BJ (cell line): Measurements from ENCODE around the gene PITPNC1. TPM values are rescaled to one million over a fixed set of nuclear protein-coding genes. Genes with fewer than 3 reads are reported as not detected.

Experiments
- CTCF ChIA-PET: fragments of 350-600 bp; formaldehyde crosslinking; extraction: SDS; loops from one replicate; lab custom pipeline; 2021; ENCODE audit warnings: antibody characterized with exemption, inconsistent platforms; lab: Yijun Ruan, JAX
- POLR2A ChIA-PET: fragments of 300-600 bp; sonication (Branson Sonifier 250); formaldehyde crosslinking; extraction: SDS; loops from one replicate; lab custom pipeline; 2021; ENCODE audit warnings: antibody characterized with exemption; lab: Charles Lee
- DNase-seq: peaks from one replicate; pipeline ENCODE4 v3.0.0-alpha.2; 2011; ENCODE audit warnings: low read depth
- H3K27me3 ChIP-seq: 2 replicates; pipeline ENCODE4 v1.6.0; 2011; ENCODE audit warnings: low read length; ENCODE audit not compliant: control insufficient read depth, insufficient read depth
- H3K36me3 ChIP-seq: 2 replicates; pipeline ENCODE4 v1.5.1; 2011; ENCODE audit warnings: low read length; ENCODE audit not compliant: control insufficient read depth, insufficient read depth
- H3K4me3 ChIP-seq: 2 replicates; pipeline ENCODE4 v1.5.1; 2011; ENCODE audit warnings: low read depth, mild to moderate bottlenecking, control low read depth, low read length
- polyA plus RNA-seq: library from polyadenylated mRNA; depleted of rRNA; stranded (reverse); fragments of >200 nt; gene quantifications from 2 replicates; pipeline ENCODE4 v1.2.3, GENCODE V29; 2011
- TF ChIP-seq, protein P1 (sequence below): IDR thresholded peaks from 2 replicates; pipeline ENCODE4 v1.5.1; 2011; ENCODE audit warnings: low read depth, mild to moderate bottlenecking, control low read depth, inconsistent platforms, low read length, moderate library complexity; ENCODE audit not compliant: insufficient read depth

Gene PITPNC1
- polyA plus RNA-seq, 1 experiment = 4.6 TPM

GRCh38 chr17:67343237-67343636 is 33.8 kb upstream of the PITPNC1 start:
- POLR2A ChIA-PET = no interaction called here
- TF ChIP-seq, protein P1, sequence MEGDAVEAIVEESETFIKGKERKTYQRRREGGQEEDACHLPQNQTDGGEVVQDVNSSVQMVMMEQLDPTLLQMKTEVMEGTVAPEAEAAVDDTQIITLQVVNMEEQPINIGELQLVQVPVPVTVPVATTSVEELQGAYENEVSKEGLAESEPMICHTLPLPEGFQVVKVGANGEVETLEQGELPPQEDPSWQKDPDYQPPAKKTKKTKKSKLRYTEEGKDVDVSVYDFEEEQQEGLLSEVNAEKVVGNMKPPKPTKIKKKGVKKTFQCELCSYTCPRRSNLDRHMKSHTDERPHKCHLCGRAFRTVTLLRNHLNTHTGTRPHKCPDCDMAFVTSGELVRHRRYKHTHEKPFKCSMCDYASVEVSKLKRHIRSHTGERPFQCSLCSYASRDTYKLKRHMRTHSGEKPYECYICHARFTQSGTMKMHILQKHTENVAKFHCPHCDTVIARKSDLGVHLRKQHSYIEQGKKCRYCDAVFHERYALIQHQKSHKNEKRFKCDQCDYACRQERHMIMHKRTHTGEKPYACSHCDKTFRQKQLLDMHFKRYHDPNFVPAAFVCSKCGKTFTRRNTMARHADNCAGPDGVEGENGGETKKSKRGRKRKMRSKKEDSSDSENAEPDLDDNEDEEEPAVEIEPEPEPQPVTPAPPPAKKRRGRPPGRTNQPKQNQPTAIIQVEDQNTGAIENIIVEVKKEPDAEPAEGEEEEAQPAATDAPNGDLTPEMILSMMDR = no peak
- Histone ChIP-seq H3K4me3 (no peak overlapping the region), H3K36me3 (peaks cover 2% of the 10 kb centered on the region), H3K27me3 (no peaks in the 10 kb centered on the region)
- no peak for DNase-seq
- CTCF ChIA-PET = interaction anchor here (1.1 kb wide), 1 partner anchor 16 kb away, joined by 3 read pairs; no protein-coding TSS in a partner anchor

GRCh38 chr17:67347826-67348225 is 29.3 kb upstream of the PITPNC1 start:
- no peak overlapping the region for H3K4me3 ChIP-seq
- no peaks in the 10 kb centered on the region for H3K27me3 ChIP-seq
- TF ChIP-seq, protein P1 = no peak
- no peak for DNase-seq
- peaks cover 9% of the 10 kb centered on the region for H3K36me3 ChIP-seq
- ChIA-PET CTCF (no interaction called here), POLR2A (no interaction called here)

DNA sequence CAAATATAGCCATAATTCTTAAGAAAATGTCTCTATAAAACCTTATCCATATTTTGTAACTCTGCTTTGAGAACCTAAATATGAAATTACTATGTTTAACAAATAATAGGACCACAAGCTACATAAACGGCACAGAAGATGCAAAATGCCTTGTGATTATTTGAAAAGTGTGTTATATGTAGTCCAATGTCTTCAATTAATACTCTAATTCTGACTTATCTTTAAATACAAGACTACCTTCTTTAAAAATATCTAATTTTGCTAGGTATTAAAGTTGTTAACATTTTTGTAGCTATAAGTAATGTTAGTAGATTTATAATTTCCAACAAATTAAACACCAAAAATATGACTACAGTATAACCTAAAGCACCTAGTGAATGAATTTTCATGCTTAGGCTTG is 27.7 kb upstream of the PITPNC1 start:
- POLR2A ChIA-PET = no interaction called here

DNA sequence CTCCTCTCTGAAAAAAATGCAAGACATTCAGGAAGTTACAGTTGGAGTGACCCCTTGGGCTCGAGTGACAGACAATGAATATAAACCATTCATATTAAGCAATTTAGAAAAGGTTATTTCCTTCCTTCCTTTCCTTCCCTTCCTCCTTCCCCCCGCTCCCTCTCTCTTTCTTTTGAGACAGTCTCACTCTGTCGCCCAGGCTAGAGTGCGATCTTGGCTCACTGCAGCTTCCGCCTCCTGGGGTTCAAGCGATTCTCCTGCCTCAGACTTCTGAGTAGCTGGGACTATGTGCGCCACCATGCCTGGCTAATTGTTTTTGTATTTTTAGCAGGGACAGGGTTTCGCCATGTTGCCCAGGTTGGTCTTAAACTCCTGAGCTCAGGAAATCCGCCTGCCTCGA is 23.9 kb upstream of the PITPNC1 start:
- TF ChIP-seq, protein P1 = no peak
- POLR2A ChIA-PET = interaction anchor here (0.6 kb wide), 1 partner anchor 8 kb away, joined by 4 read pairs; no protein-coding TSS in a partner anchor
- CTCF ChIA-PET = interaction anchor here (0.7 to 2.8 kb wide), 2 partner anchors 13 to 22 kb away, joined by 3 to 9 read pairs; no protein-coding TSS in a partner anchor
- Histone ChIP-seq H3K4me3 (no peak overlapping the region), H3K27me3 (no peaks in the 10 kb centered on the region), H3K36me3 (peaks cover 11% of the 10 kb centered on the region)
- DNase-seq = no peak

More for the DNA sequence above, 27.7 kb upstream of the PITPNC1 start:
- no peak overlapping the region for H3K4me3 ChIP-seq
- CTCF ChIA-PET = interaction anchor here (1.1 kb wide), 1 partner anchor 9 kb away, joined by 3 read pairs; no protein-coding TSS in a partner anchor
- no peak for DNase-seq
- TF ChIP-seq, protein P1 = no peak
- peaks cover 11% of the 10 kb centered on the region for H3K36me3 ChIP-seq
- no peaks in the 10 kb centered on the region for H3K27me3 ChIP-seq

DNA sequence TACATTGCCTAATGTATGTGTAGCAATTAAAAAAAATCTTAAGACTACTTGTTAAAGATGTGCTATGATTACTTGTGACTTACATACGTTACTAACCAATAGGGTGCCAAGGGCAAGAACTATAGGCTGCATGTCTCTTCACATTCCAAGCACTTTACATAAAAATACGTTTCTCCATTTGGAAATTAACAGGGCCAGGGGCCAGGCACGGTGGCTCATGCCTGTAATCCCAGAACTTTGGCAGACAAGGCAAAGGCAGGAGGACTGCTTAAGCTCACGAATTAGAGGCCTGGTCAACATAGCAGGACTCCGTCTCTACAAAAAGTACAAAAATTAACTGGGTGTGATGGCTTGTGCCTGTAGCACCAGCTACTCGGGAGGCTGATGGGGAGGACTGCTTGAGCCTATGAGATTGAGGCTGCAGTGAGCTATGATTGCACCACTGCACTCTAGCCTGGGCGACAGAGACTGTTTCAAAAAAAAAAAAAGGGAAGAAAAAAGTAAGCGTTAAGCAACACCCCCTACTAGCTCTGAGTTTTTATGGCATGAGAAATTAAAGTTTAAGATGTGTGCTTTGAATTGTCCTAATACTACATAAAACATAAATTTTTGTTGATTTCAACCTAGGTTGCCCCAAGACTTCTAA is 23.0 kb upstream of the PITPNC1 start:
- TF ChIP-seq, protein P1 = no peak
- Histone ChIP-seq H3K36me3 (peaks cover 9% of the 10 kb centered on the region), H3K27me3 (no peaks in the 10 kb centered on the region), H3K4me3 (no peak overlapping the region)
- no peak for DNase-seq
- POLR2A ChIA-PET = no interaction called here
- CTCF ChIA-PET = interaction anchor here (2.8 kb wide), 1 partner anchor 21 kb away, joined by 9 read pairs; no protein-coding TSS in a partner anchor
